Measurements from ENCODE around the gene PSMB1.
"Not testable (repeated sequence)": the region's sequence is repeated elsewhere in the genome, so short reads cannot be mapped to it uniquely, and the experiment has no call there.

Gene PSMB1

DNA sequence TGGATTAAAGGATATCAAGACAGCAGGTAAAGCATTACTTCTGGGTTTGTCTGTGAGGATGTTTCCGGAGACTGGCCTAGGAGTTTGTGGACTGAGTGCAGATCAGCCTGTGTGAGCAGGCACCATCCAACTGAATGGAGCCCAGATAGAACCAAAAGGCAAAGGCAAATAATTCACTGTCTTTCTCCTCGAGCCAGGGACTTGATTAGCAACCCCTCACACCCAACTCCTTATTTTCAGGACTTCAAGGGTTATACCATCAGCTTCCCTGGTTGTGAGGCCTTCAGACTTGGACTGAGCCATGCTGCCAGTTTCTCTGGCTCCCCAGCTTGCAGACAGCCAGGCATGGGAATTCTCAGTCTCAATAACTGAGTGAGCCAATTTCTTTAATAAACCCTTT, 19.3 kb downstream of the PSMB1 start:
- no peak for DNase-seq

DNA sequence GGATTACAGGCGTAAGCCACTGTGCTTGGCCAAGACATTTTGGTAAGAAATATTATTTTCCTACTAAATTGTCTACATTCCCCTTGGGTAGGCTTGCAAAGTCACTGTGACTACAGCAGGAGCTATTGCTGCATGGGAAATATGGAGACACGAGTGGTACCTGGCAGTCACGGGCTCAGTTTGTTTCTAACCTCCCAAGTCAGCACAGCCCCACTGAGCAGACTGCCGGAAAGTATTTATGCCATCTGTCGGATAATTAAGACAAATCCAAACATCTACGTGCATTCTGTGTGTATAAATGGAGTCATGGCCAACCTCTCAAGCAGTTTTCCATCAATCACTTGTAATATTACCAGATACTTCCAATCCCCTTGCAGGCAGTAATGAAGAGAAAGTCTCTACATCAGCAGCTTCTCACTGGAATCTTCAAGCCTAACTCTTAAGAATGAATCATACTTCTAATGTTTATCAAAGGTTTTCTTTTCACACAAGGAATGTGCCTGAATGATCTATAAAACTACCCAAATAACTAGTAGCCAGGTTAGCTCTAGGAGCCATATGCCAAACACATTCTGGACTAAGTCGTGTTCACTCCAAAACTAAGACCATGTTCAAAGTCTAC, 20.1 kb downstream of the PSMB1 start:
- no peak for DNase-seq

DNA sequence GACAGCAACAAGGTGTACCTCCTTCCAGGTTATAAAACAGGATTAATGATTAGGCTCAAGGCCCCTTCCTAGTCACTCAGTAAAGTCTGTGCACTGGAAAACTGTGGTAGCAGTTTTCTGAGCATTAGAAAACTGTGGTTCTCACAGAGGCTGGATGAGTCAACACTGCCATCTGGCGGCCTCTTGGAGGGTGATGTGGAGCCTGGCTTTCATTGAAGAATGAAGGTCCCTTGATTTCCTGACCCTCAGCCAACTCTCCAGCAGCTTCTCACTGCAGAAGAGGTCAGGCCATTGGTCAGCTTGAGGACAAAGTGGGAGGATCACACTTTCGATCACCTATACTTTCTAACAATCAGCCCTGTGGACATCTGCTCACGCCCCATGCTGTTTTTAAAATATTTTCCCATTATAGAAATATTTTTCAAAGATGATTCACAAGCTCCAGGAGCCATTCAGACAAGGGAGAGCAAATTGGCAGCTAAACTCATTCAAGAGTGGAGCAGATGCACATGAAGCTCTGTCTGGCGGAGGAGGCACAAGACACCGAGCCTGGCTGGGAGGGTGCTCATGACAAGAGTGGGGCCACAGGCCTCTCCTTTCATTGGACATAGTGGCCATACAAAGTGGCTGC, 23.2 kb downstream of the PSMB1 start:
- peak; percentile 53 for DNase-seq

DNA sequence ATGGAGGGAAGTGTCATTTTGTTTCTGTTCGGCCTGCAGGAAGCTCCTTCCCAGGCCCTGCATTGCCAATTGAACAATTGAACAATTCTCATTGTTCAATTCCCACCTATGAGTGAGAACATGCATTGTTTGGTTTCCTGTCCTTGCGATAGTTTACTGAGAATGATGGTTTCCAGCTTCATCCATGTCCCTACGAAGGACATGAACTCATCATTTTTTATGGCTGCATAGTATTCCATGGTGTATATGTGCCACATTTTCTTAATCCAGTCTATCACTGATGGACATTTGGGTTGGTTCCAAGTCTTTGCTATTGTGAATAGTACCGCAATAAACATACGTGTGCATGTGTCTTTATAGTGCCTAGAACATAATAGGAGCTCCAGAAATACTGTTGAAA, 25.1 kb downstream of the PSMB1 start:
- not testable (repeated sequence) for DNase-seq

DNA sequence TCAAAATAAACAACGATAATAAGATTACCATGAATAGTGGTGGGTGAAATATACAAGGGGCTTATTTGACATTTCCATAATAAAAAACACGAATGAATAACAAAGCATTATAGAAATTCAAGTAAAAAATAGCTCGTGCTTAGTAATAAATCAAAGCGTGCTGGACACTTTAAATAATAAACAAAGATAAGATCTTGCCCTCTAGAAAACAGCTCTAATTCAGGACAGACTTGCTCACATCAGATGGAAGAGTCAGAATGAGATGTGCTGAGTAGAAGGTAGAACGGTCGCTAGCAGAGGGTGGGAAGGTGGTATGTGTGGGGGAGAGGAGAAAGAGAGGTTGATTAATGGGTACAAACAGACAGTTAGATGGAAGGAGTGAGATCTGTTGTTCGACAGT, 27.3 kb downstream of the PSMB1 start:
- DNase-seq: no peak

DNA sequence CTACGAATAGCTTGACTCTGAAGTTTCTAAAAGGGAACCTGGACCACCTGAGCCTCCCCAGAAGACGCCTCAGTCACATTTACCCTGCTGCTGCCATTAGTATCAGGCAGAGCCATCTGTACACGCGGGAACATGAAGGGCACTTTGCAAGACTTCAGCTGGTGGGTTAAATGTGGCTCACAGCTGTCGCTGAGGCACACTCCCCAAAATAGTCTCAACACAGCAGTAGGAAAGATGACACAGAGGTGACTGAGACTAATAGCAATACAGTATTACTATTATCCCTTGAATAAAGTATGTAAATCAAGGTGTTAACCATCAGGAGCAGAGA, 29.0 kb downstream of the PSMB1 start:
- no peak for DNase-seq

DNA sequence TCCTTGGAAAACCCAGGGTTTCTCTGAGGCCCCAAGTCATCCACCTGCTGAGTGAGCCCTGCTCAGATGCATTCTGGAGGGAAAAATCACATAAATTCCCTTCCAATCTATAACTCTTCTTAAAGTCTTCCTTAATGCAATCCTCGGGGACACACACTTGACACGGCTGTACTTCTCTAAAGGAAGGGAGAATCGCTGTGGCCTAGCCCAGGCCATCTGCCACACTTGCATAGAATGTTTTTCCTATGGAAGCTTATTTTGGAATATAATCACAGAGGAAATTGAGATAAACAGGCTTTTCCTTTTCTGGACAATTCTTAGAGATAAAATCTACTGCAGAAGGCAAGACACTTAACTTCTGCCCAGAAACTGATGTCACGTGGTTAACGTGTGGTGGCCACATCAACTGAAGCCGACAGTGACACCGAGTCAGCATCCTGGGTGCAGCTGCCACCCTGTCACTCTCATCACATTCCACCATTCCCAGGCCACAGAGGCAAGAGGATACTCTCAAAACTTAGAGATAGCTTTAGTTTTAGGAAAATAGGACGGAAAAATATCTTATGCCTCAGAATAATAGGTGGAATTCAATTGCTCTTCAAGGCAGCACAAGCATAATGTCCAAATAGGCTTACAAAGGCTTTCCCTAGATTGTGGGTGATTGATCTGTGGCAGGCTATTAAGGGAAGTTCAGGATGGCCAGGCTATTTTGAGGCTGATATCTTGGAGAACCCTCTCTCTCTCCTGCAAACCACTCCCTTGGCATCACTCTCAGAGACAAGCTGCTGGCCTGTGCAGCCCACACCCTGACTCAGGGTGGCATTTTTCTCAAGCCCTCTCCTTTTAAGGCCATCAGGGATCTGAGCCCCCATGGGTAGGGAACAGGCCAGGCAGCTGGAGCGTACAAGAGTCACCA, 29.6 kb downstream of the PSMB1 start:
- no peak for DNase-seq

DNA sequence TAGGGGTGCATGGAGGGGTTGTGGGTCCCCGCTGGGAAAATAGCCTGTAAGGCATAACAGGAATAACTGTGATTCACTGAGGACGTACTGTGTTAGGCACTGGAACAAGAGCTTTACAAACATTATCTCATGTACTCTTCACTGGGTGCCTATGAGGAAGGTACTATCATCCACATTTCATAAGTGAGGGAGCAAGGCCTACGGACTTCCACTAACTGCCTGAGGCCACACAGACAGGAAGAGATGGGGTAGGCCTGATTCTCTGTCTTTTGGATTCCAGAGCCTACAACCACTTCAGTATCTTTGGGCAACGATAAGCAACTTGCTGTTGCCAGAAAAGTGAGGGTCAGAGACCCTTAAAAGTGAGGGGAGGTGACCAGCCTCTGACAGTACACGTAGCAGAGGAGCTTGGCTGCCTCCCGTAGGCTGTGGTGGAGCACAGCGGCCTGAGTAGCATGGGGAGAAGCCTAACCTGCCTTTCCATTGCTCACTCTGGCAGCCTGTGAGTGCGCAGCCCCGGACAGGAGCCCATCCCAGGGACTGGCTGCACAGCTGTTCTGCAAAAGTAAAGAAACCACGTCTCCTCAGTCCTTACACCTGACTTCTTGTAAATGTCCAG, 30.4 kb downstream of the PSMB1 start:
- DNase-seq: no peak

DNA sequence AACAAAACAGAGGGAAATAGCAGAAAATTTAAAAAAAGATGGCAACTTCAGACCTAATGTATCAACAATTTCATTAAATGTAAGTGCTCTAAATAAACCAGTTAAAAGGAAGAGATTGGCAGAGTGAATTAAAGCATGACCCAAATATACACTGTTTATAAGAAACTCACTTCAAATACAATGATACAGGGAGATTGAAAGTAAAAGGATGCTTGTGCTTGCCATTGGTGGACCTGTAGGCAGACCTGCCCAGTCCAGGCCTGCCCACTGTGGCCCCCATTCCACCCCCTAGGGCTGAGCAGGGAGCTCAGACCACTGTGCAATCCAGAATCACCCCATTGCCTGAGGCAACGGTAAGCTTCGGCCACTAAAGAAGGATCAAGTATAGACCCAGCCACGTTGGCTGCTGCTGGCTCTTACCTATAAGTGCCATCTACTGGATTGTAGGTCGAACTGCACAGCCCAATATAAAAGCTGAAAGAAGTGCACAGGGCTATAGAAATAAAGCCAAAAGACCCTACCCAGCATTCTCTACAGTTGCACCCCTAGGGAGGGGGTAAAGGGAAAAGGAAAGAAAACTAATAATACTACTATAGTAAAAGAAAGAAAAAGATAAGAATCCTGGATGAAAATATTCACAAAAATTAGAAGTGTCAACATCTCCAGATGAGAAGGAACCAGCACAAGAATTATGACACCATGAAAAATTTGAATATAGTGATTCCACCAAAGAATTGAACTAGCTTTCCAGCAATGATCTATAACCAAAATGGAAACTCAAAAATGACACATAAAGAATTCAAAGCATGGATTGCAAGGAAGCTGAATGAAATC, 36.1 kb downstream of the PSMB1 start:
- no peak for DNase-seq

DNA sequence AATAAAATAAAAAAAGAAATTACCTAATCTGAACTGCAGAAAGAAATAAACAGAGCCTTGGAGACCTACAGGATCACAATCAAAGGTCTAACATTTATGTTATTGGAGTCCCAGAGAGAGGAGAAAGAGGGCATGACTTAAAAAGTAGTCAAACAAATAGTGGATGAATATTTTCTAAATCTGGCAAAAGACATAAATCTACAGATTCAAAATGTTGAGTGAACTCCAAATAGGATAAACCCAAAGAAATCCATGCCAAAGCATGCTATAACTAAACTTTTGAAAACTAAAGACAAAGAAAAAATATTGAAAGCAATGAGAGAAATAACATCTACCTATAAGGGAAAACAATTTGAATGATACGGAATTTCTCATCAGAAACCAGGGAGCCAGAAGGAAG, 38.2 kb downstream of the PSMB1 start:
- DNase-seq: no peak

DNA sequence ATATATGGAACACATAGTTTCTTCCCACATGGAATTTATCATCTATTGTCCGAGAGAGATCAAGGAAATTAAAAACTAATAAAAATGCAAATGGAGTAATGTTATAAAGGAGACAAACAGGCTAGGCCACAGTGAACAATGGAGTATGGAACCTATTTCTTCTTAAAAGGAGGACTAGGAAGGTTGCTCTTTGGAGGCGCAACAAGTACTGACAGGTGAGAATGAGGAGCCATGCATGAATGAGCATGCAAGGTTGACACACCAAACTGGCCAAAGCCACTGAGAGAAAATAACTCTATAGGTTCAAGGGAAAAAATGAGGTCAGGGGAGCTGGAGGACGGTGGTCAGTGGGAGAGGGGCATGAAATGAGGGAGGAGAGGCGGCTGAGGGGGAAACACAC, 40.9 kb downstream of the PSMB1 start:
- DNase-seq: no peak

DNA sequence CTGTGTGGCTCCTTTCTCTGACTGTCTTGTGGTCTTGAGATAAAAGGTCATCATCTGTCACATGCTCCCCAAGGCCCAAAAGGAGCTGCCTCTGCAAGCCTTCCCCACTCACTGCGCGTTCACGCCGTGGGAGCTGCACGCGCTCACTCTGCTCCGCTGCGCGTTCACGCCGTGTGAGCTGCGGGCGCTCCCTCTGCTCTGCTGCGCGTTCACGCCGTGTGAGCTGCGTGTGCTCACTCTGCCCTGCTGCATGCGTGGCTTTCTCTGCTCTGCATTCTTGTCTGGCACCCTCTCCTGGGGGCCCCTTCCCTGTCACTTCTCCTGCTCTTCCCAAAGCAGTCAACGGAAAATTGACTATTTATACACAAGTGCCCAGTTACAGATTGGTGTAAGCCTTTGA, 42.5 kb downstream of the PSMB1 start:
- DNase-seq: no peak

DNA sequence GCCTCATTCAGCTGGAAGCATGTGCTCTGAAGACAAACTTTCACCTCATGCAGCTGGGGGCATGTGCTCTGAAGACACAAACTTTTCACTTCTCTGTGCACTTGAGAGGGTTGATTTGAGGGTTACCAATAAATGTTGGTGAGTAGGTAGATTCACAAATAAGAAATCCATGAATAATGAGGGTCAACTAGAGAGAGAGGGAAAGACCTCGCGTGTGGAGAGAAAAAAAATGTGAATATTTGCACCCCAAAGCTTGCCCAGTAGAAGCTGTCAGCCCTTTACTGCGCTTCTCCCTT, 43.4 kb downstream of the PSMB1 start:
- no peak for DNase-seq

DNA sequence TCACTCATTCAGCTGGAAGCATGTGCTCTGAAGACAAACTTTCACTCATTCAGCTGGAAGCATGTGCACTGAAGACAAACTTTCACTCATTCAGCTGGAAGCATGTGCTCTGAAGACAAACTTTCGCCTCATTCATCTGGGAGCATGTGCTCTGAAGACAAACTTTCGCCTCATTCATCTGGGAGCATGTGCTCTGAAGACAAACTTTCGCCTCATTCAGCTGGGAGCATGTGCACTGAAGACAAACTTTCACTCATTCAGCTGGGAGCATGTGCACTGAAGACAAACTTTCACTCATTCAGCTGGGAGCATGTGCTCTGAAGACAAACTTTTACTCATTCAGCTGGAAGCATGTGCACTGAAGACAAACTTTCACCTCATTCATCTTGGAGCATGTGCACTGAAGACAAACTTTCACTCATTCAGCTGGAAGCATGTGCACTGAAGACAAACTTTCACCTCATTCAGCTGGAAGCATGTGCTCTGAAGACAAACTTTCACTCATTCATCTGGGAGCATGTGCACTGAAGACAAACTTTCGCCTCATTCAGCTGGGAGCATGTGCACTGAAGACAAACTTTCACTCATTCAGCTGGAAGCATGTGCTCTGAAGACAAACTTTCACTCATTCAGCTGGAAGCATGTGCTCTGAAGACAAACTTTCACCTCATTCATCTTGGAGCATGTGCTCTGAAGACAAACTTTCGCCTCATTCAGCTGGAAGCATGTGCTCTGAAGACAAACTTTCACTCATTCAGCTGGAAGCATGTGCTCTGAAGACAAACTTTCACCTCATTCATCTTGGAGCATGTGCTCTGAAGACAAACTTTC, 44.0 kb downstream of the PSMB1 start:
- DNase-seq: not testable (repeated sequence)

DNA sequence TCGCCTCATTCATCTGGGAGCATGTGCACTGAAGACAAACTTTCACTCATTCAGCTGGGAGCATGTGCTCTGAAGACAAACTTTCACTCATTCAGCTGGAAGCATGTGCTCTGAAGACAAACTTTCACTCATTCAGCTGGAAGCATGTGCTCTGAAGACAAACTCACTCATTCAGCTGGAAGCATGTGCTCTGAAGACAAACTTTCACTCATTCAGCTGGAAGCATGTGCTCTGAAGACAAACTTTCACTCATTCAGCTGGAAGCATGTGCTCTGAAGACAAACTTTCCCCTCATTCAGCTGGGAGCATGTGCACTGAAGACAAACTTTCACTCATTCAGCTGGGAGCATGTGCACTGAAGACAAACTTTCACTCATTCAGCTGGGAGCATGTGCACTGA, 44.8 kb downstream of the PSMB1 start:
- DNase-seq: not testable (repeated sequence)

DNA sequence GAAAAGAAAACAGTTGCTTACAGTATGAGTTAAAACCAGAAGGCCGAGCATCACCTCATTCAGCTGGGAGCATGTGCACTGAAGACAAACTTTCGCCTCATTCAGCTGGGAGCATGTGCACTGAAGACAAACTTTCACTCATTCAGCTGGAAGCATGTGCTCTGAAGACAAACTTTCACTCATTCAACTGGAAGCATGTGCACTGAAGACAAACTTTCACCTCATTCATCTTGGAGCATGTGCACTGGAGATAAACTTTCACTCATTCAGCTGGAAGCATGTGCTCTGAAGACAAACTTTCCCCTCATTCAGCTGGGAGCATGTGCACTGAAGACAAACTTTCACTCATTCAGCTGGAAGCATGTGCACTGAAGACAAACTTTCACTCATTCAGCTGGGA, 45.4 kb downstream of the PSMB1 start:
- DNase-seq: not testable (repeated sequence)

DNA sequence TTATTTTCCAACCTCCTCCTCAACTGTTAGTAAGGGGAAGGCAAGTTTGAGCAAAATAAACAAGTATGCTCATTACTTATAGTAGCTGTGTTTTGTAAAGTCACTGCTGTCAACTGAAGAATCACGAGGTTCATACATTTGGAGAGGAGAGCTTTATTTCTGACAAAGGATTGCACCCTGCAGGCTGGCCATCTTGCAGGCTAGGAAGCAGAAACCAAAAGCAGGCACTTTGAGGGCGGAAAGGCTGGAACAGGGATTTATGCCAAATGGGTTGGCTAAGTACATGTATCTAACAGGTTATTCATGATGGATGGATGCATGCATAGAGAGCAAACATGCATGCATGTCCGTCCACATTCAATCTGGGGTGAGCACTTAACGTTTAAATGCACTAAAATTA, 46.7 kb downstream of the PSMB1 start:
- DNase-seq: no peak

DNA sequence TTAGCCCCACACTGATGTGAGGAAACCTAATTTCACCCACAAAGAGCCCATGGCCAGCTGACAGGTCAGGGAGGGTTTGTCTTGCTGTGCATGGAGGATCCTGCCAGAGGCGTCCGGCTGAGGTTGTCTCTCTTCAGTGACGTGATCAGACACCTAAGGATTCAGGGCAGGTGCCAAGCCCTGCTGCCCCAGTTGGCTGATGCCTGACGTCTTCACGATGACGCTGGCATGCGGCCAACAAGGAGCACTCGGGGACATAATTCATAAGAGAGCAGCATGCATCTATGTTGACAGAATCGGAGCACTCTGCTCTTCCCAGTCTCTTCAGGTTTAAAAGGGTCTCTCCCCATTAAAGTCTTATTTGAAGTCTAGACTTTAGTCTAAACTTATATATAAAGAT, 47.8 kb downstream of the PSMB1 start:
- DNase-seq: no peak

DNA sequence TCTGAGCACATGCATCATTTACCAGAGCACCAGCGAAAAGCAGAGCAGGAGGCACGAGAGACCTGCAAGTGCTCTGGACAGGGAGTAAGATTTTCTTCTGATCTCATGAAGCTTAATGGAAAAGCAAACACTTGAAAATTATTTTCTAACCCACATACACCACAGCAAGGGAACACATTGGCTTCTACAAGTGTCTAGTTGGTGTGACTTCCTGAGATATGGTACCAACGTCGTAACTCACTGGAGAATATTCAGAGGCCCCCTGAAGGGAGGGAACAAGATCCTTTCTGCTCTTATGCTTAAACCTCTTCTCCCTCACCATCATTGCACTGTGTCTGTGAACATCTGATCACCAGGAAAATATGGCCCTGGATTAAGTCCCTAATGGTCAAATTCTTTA, 48.6 kb downstream of the PSMB1 start:
- DNase-seq: no peak

DNA sequence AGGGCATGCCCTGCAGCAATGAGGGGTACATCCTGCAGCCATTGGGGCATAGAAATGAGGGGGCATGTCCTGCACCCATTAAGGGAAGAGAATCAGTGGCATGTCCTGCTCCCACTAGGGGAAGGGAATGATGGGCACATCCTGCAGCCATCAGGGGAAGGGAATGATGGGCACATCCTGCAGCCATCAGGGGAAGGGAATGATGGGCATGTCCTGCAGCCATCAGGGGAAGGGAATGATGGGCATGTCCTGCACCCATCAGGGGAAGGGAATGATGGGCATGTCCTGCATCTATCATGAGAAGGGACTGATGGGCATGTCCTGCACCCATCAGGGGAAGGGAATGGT, 49.7 kb downstream of the PSMB1 start:
- no peak for DNase-seq

DNA sequence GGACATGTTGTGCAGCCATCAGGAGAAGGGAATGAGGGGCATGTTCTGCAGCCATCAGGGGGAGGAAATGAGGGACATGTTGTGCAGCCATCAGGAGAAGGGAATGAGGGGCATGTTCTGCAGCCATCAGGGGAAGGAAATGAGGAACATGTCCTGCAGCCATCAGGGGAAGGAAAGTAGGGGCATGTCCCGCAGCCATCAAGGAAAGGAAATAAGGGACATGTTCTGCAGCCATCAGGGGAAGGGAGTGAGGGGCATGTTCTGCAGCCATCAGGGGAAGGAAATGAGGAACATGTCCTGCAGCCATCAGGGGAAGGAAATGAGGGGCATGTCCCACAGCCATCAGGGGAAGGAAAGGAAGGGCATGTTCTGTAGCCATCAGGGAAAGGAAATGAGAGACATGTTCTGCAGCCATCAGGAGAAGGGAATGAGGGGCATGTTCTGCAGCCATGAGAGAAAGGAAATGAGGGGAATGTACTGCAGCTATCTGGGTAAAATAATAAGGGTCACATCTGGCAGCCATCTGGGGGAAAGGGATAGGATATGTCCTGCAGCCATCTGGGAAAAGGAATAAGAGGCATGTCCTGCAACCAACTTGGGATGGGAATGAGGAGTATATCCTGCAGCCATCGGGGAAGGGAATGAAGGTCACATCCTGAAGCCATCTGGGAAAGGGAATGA, 50.2 kb downstream of the PSMB1 start:
- DNase-seq: not testable (repeated sequence)

DNA sequence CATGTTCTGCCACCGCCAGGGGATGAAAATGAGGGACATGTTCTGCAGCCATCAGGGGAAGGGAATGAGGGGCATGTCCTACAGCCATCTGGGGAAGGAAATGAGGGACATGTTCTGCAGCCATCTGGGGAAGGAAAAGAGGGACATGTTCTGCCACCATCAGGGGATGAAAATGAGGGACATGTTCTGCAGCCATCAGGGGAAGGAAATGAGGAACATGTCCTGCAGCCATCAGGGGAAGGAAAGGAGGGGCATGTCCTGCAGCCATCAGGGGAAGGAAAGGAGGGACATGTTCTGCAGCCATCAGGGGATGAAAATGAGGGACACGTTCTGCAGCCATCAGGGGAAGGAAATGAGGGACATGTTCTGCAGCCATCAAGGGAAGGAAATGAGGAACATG, 50.8 kb downstream of the PSMB1 start:
- DNase-seq: not testable (repeated sequence)

All from activated CD4-positive, alpha-beta T cell treated with anti-CD3 and anti-CD28 coated beads for 1 hour (primary cell).